Epithelial cell of proximal tubule (primary cell): ENCODE measurements around the gene MYPN. TPM values are rescaled to one million over a fixed set of nuclear protein-coding genes. Genes with fewer than 3 reads are reported as not detected.

Experiments
- DNase-seq: peaks from one replicate; pipeline ENCODE4 v3.0.0-alpha.2; 2011; ENCODE audit warnings: low read depth
- H3K4me3 ChIP-seq: 2 replicates; pipeline ENCODE4 v1.5.1; 2011; ENCODE audit warnings: low read depth, mild to moderate bottlenecking, low read length
- total RNA-seq: library from RNA; depleted of rRNA; stranded (reverse); fragments of >200 nt; gene quantifications from 2 replicates; pipeline ENCODE4 v1.2.3, GENCODE V29; 2015
- TF ChIP-seq, protein P1 (sequence below): conservative IDR thresholded peaks from 2 replicates; pipeline ENCODE4 v1.5.1; 2012; ENCODE audit warnings: low read depth, mild to moderate bottlenecking, low read length

MYPN gene
- total RNA-seq, 1 donor from 2014 or later: 0.98 TPM

DNA sequence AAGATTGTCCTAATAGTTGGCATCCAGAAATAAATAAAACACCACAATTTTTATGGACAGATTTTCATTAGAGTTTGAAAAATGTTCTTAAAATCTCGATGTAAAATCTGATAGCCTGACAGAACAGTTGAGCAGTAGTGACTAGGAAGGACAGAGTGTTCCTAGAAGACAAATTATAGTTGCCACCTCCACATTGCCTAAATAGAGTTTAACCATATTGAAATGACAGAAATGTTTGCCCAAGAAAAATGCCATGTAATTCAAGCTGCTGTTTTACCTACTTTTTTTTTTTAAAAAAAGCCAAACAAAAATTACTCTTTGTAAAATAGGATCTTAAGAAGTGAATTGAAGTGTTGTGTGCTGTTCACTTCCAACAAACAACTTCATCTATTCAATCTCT lies 25.3 kb upstream of the MYPN start:
- no peak for DNase-seq
- no peak overlapping the region for H3K4me3 ChIP-seq
- TF ChIP-seq, protein P1, sequence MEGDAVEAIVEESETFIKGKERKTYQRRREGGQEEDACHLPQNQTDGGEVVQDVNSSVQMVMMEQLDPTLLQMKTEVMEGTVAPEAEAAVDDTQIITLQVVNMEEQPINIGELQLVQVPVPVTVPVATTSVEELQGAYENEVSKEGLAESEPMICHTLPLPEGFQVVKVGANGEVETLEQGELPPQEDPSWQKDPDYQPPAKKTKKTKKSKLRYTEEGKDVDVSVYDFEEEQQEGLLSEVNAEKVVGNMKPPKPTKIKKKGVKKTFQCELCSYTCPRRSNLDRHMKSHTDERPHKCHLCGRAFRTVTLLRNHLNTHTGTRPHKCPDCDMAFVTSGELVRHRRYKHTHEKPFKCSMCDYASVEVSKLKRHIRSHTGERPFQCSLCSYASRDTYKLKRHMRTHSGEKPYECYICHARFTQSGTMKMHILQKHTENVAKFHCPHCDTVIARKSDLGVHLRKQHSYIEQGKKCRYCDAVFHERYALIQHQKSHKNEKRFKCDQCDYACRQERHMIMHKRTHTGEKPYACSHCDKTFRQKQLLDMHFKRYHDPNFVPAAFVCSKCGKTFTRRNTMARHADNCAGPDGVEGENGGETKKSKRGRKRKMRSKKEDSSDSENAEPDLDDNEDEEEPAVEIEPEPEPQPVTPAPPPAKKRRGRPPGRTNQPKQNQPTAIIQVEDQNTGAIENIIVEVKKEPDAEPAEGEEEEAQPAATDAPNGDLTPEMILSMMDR: no peak

DNA sequence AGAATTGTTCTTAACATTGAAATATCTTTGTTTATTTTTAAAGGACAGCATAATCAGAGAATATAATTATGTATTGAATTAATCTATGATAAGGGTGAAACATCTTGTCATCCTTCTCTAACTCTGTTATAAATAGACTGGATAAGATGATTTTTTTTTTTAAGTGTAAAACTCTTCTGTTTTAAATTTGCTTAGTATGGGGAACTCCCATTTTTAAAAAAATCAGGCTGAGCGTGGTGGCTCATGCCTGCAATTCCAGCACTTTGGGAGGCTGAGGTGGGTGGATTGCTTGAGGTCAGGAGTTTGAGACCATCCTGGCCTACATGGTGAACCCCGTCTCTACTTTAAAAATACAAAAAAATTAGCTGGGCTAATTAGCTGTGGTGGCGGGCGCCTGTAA lies 24.8 kb upstream of the MYPN start:
- DNase-seq: no peak
- TF ChIP-seq, protein P1: no peak
- no peak overlapping the region for H3K4me3 ChIP-seq

DNA sequence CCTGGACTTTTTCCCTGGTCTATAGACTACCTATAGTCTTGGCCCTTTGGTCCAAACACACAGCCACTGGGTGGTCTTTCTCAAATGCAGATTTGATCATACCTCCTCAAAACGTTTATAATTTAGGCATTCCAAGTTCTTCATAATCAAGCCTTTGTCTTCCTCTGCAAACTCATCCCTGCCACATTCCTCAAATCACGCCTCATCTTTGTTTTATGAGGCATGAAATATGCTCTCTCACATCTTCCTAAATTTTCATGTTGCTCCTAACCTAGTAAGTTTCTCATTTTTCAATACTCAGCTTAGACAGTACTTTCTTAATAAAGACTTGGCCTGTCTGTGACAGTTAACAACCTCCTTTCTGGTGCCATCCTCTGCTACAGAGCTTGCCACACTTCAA lies 23.3 kb upstream of the MYPN start:
- no peak for DNase-seq
- no peak overlapping the region for H3K4me3 ChIP-seq
- TF ChIP-seq, protein P1: no peak

DNA sequence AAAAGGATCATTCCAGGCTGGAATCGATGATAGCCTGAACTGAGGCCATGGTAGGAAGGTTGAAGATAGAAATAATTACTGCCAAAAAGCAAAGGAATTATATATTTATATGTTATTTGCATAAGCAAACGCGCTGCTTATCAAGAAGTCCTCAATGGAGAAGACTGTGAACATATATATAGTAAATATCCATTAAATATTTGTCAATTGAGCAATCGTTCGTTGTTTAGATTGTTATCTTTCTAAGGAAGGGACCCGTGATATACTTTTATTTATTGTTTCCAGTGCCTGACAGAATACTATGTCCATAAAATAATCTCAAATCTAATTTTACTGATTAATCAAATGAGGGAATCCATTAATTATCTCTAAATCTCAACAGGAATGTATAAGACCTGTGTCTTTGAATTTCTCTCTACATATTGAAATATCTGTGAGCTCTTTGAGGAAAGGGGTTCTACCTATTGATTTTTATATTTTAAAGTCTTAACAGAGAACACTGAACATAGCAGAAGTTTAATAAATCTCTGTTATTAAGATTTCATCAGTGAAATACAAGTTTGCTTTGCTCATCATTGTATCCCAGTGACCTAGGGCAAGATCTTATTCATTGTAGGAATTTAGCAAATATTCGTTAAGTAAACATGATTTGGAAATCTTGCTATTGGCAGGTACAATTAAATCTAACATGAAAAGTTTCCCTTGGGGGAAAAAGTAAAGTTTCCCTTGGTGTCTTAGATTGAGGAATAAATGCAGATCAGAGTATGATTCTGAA lies 22.2 kb upstream of the MYPN start:
- no peak for DNase-seq
- H3K4me3 ChIP-seq: no peak overlapping the region
- TF ChIP-seq, protein P1: no peak

DNA sequence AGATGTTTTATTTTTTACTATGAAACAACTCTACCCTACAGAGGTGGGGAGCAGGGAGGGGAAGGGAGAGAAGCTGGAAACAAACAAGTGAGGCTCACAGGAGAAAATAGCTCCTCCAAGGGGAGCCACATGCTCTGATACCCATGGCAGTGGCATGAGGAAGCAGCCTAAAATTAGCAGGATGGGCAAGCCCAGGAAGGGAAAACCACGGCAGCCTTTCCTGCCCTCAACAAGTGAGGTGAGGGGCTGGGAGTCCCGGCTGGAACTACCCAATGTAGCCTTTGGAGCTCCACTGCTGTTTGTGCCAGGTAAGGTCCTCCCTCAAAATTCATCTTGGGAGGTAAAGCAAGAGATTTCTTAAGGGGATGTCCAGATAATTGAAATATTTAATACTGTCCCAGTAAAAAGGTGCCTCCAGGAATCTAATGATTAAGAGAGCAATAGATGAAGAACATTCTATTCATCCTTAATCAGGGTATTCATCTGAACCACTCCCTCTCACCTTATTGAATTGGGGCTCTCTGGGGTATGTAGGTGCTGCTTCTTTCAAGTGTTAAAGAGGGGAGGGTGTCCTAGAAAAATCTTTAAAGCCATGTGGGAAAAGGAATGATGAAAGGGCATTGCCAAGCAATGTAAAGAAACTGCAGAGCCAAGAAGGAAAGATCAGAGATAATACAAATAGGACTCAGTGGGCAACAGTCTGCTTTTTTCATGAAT lies 21.4 kb upstream of the MYPN start:
- TF ChIP-seq, protein P1: no peak
- no peak overlapping the region for H3K4me3 ChIP-seq
- DNase-seq: no peak

DNA sequence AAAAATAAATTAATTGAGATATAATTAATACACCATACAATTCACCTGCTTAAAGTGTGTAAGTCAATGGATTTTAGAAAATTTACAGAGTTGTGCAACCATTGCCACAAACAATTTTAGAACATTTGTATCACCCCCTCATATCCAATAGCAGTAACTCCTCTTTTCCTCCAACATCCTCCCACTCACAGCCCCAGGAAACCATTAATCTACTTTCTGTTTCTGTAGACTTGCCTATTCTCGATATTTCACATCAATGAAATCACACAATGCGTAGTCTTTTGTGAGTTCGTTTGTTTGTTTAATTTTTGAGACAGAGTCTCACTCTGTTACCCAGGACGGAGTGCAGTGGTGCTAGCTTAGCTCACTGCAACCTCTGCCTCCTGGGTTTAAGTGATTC lies 20.5 kb upstream of the MYPN start:
- DNase-seq: no peak
- TF ChIP-seq, protein P1: no peak
- no peak overlapping the region for H3K4me3 ChIP-seq
